NCI-H1048 (cell line): ENCODE data around the gene INPP5A.

Source experiments
- DNase-seq: peaks from one replicate; lab custom pipeline; 2025; lab: John Stamatoyannopoulos, UW

Gene INPP5A

DNA sequence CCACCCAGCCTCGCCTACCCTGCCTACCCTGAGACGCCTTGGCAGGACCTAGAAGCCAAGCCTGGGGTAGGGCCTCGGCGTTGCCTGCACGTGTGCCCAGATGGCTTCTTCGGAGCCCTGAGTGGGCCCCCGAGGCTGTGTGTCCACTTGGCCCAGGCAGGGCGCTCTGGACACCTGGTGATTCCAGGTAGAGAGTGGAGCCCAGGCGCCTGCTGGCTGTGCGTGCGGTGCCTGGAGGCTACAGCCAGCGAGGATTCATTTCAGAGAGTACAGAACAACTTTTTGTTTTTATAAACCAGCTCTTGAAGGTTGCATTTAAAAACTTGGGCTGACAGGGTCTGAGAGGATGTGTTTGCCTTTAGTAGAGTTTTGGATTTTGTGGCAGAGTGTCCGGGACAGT, 208.4 kb downstream of the INPP5A start:
- no peak for DNase-seq

DNA sequence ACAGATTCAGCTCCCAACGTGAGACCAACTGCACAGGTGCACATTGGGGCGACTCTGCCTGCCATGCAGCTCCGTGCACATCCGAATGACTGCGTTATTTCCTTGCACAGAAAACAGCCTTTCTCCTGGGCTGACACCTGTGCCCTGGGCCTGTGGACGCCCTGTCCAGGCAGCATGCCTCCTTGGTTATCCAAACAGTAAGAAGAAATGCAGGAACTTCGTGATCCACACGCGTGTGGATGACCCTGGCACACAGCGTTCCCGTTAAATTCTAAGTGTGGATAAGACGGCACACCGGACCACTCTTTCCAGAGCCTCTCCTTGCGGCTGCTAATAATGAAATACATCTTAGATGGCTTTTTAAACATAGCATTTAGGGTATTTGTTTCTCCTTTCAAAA, 208.8 kb downstream of the INPP5A start:
- DNase-seq: no peak

DNA sequence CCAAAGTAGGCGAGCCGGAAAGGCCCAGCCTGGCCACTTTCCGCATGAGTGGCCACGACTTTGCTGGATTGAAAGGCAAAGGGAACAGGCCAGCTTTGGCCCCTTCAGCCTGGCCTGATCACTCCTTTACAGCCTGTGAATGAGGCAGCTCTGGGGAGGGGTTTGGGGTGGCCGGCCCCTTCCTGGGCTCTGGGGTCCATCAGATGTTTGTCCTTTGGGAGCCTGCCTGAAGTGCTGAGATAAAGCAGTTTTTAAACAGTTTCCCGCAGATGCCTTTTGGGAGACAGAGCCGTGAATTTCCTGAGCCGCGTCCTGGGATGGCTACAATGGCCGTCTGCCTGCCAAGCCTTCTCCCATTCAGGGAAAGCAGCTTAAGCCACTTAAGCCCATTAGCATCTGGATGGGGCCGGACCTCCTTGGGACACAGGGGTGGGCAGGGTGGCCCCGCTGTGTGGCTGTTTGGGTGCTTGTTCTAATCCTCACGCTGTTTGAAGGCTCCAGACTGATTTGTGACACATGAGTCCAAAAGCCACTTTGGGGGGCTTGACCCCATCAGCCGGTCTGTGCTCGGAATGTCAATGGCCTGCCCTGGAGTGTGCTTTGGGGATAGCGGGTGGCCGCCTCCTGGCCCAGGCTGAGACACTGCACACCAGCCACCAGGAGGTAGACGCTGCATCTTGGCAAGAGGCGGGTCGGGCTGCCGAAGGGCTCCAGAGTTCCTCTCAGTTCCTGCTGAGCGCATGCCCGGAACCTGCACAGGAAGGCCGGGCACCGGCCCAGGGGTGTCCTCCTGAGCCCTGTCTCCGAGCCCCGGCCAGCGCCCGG, 209.4 kb downstream of the INPP5A start:
- DNase-seq: no peak

DNA sequence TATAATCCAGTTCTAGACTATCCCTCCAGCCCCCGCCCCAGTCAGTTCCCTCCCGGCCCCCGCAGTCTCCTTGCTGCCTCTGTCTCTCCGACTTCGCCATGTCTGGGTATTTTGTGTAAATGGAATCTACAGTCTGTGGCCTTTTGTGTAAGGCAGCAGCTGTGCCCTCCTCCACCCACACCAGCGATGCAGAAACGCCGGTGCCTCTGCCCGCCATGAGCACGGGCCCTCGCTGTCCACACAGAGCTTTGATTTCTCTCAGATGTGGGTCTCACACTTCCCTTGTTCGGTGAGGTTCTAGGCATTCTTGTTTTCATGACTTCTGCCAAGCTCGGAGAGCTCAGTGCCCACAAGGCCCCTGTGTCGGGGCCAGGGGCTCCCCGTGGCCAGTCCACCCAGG, 210.5 kb downstream of the INPP5A start:
- DNase-seq: no peak

DNA sequence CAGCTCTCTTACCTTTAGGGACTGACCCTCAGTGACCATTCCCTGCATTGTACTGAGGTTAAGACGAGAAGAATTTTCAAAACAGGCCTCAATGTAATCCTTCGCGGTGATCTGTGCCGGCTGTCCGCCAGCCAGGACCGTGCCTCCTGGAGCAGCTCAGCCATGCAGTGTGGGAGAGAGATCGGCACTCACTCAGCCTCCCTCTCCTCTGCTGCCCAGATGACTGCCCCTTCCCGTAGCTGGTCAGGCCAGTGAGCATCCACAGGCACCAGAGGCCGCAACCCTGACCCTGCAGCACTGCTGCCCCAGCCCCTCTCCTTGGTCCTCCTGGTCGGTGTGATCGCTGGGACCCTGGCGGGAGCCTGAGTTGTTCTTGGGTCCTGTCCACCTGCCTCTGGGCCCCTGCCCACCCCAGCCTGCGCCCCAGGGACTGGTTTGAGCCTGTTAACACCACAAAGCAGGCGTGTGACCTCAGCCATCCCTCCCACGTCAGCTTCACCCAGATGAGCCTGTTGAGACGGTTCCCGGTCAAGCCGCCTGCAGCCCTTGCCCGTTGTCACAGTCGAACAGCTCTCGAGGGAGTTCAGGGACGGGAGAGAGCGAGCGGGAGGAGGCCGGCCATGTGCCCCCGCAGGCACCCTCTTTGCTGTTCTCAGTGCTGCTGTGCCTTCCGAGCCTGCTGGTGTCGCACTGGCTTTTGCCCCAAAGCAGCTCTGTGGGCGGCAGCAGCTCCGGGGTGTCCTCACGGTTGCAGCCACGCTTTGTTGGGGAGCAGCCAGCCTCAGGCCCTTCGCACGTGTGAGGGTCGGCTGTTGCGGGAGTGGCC, 211.2 kb downstream of the INPP5A start:
- DNase-seq: no peak

DNA sequence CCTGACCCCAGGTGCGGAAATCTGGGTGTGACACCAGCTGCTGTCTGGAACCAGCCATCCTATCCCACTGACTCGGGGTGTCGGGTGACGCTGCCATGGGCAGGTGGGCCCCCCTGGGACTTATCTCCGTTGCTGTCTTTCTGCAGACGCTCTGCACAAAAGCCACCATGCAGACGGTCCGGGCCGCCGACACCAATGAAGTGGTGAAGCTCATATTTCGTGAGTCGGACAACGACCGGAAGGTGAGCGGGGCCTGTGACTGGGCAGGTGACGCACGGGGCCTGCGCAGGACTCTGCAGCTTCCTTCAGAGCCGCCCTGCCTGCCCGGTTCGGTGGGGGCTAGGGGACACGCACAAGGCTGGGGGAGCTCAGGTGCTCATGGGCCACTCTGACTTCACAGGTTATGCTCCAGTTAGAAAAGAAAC, 211.8 kb downstream of the INPP5A start:
- no peak for DNase-seq

DNA sequence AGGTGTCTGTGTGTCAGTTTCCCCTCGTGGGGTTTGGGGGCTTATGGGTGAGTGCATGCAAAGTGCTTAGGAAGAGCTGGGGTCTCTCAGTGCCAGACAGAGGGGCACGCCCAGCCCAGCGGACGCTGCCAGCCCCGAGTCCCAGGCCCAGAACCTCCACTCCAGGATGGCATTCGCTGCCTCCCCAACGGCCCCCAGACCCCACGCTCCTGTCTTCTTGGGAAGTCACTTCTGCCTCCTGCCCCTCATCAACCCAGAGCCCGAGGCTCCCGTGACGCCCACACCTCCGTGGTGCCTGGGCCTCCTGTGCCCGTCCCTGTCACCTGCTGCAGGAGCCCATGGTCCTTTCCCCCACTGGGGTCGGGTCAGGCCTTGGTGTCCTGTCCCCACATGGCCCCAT, 213.3 kb downstream of the INPP5A start:
- DNase-seq: no peak

DNA sequence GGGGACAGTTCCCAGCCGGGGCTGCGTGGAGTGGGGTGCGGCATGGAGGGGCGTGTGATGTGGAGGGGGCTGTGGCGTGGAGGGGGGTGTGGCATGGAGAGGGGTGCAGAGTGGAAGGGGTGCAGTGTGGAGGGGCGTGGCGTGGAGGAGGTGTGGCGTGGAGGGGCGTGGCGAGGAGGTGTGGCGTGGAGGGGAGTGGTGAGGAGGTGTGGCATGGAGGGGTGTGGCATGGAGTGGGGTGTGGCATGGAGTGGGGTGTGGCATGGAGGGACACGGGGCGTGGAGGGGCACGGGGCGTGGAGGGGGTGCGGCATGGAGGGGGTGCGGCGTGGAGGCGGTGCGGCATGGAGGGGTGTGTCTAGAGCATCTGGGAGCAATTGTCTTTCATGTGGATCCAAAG, 214.8 kb downstream of the INPP5A start:
- DNase-seq: no peak

DNA sequence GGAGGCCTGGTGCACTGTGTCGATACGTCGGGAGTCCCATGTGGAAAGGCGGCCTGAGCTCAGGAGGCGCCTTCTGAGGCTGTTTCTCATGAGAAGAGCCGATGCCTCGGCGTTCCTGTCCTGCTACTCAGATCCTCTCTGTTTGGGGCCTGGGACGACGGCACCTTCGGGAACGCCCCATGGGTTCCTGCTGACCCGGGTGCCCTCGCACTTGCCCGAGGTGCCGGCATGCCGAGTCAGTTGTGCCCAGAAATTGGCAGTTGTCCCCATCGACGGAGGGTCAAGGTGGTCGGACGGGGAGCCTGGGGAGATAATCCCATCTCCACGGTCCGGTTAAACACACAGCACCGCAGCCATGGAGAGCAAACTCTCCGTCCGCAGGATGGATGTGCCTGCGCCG, 215.4 kb downstream of the INPP5A start:
- DNase-seq: no peak

DNA sequence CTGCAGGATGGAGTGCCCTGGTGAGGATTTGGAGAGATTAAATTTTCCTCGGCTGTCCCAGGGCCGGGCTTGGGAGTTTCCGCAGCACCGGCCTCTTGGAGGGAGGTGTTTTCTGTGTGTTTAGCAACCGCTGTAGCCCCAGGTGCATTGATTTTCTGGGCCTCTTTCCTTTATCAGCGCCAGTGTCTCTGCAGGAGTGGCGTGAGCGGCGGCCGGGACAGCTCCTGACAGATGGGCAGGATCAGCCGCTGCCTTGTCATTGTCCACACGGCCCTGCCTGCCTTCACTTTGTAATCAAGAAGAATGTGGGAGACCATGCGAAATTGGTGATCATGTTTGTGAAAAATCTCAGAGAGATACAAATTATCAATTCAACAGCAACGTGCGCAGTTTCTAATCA, 216.0 kb downstream of the INPP5A start:
- no peak for DNase-seq

DNA sequence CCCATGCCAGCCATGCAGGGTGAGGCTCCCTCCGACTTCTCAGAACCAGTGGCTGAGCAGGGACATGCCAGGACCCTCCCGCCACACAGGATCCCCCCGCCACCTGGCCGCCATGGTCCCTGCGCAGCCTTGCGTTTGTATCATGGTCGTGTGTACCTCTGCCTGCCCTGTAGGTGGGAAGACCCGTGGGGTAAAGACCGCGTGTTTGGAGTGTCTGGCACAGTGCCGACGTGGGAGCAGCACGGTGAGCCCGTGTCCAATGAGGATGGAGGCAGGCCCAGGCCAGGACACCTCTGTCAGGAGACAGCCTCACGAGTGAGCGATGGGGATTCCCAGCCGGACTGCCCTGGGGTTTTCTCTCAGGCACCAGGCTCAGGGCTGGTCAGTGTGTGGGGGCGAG, 216.5 kb downstream of the INPP5A start:
- no peak for DNase-seq

DNA sequence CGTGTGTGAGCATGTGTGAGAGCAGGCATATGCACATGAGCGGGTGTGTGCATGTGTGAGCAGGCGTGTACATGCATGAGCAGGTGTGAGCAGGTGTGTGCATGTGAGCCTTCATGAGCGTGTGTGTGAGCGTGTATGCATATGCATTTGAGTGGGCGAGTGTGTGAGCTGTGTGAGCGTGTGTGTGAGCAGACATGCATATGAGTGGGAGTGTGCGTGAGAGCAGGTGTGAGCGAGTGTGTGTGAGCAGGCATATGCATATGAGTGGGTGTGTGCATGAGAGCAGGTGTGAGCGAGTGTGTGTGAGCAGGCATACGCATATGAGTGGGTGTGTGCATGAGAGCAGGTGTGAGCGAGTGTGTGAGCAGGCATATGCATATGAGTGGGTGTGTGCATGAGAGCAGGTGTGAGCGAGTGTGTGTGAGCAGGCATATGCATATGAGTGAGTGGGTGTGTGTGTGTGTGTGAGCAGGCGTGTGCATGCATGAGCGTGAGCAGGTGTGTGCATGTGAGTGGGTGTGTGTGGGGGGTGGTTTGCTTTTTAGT, 217.7 kb downstream of the INPP5A start:
- no peak for DNase-seq

DNA sequence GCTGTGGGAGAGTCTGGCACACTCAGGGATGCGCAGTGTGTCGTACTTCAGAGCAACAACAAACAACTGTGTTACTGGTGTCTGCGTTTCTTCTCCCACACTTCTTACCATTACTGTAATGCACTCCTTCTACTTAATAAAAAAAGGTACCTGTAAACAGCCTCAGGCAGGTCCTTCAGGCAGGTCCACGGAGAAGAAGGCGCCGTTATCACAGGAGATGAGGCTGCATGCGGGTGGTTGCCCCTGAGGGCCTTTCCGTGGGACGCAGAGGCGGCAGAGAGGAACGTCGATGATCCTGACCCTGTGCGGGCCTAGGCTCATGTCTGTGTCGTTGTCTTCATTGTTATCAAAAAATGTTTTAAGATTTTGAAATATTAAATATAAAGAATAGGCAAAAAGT, 219.0 kb downstream of the INPP5A start:
- no peak for DNase-seq

DNA sequence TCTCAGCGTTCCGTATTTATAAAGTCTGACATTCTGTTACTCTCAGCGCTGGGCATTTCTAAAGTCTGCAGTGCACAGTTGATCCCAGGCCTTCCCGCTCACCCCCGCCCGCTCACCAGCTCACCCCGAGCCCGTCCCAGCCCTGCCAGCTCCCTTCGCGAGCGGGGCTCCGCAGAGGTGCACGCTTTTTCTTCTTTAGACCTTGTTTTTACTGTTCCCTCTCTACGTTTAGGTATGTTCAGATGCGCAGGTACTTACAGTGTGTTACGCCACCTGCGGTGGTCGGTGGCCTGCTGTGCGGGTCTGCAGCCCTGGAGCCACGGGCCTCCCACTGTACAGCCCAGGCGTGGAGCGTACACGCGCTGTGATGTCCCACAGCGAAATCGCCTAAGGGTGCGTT, 219.6 kb downstream of the INPP5A start:
- DNase-seq: no peak

DNA sequence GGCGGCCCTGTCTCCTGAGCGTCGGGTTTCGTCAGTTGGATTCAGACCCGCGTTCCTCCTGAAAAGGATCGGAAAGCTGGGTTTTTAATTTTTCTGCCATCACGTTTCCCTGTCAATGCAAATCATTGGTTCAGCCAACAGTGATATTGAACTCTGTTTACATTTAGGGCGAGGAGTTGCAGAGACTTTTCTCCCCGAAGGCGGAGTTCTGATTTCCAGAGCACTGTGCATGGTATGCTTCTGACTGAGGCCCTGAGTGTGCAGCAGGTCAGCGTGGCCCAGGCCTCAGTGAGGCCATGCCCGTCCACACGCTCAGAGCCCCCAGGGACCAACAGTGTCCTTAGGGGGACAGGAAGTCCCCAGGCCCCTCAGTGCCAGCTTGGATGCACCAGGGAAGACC, 221.3 kb downstream of the INPP5A start:
- DNase-seq: no peak

DNA sequence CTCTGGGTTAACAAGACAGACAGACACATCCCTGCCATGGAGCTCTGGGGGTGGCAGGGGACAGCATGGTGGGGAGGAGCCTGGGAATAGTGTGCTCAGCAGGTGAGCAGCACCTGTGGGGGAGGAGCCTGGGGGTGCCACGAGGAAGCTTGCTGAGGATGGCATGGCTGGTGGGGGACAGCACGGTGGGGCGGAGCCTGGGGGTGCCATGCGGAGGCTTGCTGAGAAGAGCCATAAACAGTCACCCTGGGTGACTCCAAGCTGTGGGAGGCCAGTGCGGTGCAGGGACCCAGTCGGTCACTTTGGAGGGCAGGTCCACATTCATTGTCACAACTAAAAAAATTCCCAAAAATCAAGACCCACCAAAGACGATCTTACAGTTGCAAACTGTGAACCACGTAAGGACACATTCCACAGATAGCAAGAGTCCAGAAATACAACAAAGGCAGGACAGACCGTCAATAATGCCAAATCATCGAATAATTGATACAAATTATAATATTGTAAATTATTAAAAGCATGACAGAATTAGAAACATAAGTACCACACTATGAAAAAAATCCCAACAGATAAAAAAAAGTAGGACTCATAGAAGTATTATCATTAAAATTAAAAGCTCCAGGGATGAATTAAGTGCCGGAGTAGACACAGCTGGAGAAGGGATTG, 223.9 kb downstream of the INPP5A start:
- DNase-seq: no peak

DNA sequence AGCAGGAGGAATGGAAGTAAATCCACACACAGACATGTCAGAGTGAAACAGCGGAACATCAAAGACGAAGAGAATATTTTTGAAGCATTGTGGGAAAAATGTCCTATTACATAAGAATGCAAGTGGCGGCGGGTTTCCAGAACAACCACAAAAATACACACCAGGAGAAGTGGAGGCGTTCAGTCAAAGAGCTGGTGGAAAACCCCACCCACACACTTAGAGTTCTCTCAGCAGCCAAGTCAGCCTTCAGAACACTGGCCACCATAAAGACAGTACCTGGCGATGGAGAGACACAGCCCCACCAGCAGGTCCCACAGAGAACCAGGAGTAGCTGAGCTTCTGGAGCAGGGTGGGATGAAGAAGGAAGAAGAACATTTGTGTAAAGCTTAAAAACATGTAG, 224.7 kb downstream of the INPP5A start:
- no peak for DNase-seq

DNA sequence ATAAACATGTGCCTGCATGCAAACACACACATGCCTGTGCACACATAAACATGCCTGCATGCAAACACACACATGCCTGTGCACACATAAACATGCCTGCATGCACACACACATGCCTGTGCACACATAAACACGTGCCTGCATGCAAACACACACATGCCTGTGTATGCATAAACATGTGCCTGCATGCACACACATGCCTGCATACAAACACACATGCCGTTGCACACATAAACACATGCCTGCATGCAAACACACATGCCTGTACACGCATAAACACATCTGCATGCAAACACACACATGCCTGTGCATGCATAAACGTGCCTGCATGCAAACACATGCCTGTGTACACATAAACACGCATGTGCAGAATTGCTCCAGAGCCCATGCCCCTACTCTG, 226.0 kb downstream of the INPP5A start:
- no peak for DNase-seq

DNA sequence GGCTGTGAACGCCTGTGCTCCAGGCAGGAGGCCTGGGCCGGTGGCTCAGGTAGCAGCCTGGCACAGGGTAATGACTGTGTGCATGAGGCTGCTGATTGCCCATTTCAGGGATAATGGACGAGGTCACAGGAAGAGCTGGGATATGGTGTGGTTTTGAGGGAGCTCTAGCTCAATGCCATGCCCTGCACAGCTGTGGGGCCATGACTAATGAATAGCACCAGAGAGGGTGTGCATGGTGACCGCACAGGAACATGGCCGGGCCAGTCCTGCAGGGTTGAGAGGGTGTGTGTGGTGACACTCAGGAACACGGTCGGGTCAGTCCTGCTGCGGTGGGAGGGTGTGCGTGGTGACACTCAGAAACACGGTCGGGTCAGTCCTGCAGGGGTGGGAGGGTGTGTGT, 226.5 kb downstream of the INPP5A start:
- no peak for DNase-seq

DNA sequence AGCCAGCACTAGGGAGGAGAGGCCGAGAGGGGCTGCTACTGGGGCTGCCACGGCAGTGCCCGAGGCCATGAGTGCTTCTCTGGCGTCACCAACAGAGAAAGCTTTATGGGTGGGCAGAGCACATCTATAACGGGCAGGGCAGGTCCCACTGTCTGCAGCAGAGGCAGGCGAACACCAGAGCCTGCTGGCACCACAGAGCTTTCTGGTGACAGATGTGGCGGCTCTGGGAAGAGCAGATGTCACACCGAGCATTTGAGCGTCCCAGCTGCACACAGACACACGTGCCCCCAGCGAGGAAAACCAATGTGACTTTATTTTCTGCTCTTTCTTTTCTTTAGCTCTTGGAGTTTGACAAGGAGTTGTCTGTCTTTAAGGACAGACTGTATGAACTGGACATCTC, 227.8 kb downstream of the INPP5A start:
- DNase-seq: no peak

DNA sequence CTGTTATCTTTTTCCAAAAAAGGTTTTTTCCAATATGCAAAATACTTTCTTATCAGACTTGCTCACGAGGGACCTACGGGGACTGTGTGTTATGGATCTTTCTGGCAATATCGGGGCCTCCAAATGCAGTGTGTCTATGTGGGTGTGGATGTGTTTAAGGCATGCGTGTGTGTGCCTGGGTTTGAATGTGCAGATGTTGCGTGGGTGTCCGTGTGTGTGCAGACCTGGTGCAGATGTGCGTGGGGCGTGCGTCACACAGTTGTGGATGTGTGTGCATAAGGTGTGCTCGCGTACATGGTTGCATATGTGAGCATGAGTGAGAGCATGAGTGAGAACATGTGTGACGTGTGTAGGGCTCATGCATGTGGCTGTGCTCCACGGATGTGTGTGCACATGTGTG, 228.7 kb downstream of the INPP5A start:
- no peak for DNase-seq

DNA sequence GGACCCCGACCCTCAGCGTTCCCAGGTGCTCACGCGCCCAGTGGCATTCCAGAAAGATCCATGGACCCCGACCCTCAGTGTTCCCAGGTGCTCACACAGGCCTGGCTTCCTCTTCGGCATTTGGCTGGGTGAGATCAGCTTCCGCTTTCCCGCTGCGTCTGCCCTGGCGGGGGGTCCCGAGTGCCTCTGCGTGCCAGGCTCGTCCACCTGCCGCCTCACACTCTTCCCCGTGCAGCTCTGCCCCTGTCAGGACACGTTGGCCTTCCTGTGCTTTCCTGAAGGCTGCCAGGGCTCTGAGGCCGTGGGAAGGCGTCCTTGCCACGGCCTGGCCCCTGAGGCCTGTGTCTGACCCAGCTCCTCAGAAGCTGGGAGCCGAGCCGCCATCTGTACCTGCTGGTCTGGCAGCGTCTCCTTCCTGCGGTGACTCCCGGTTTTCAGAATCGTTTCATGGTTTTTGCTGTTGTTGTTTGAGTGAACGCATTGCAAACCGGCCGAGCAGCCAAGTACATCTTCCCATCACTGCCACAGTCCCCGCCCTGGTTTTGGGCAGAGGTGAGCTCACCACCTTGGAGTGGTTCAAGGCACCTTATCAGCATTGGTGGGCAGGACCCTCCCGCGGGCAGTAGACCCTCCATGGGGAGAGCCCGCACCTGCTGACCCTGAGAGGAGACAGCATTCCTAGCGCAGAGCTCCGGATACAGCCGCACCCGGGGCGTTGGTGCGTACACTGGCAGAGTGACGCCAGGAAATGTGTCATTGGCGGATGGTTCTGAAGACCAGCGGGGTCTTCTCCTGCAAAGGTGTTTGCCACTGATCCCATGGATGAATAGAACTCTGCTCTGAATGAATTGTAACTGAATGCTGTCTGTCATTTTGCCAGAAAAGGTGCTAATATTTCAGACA, 231.0 kb downstream of the INPP5A start:
- no peak for DNase-seq
